Type B pancreatic cell (in vitro differentiated cells): ENCODE data around the gene ZNF394. TPM values are rescaled to one million over a fixed set of nuclear protein-coding genes. Genes with fewer than 3 reads are reported as not detected.

Source experiments
- DNase-seq: peaks from one replicate; pipeline ENCODE4 v3.0.0; 2021; ENCODE audit warnings: mixed read lengths; ENCODE audit not compliant: unreplicated experiment; ENCODE audit errors: extremely low spot score
- H3K27ac Mint-ChIP-seq: 2 replicates; pipeline ENCODE4 v1.8.0; 2021; ENCODE audit warnings: mild to moderate bottlenecking, mixed read lengths
- H3K27me3 Mint-ChIP-seq: 2 replicates; pipeline ENCODE4 v1.8.0; 2021; ENCODE audit warnings: mixed read lengths
- H3K36me3 Mint-ChIP-seq: 2 replicates; pipeline ENCODE4 v1.8.0; 2021; ENCODE audit warnings: mixed read lengths
- H3K4me1 Mint-ChIP-seq: one replicate; pipeline ENCODE4 v1.8.0; 2021; ENCODE audit warnings: mixed read lengths; ENCODE audit not compliant: unreplicated experiment
- H3K4me3 Mint-ChIP-seq: 2 replicates; pipeline ENCODE4 v1.8.0; 2021; ENCODE audit warnings: mild to moderate bottlenecking, mixed read lengths
- H3K9me3 Mint-ChIP-seq: 2 replicates; pipeline ENCODE4 v1.8.0; 2021; ENCODE audit warnings: mixed read lengths
- total RNA-seq: library from RNA; stranded (reverse); gene quantifications from 2 replicates; pipeline ENCODE4 v1.2.1, GENCODE V29; 2021; ENCODE audit warnings: low replicate concordance
- TF ChIP-seq, protein P1 (sequence below): fragments of 200-600 bp; sonication (generic); conservative IDR thresholded peaks from 2 replicates; pipeline ENCODE4 v1.5.0; 2021; ENCODE audit warnings: antibody characterized with exemption, mild to moderate bottlenecking

Gene ZNF394
- total RNA-seq, 1 donor from 2014 or later, result 24.3 TPM

GRCh38 chr7:99490878-99491277 is 9.2 kb downstream of the ZNF394 start:
- no peaks in the 10 kb centered on the region for H3K4me1 Mint-ChIP-seq
- no peak for DNase-seq
- H3K27me3 Mint-ChIP-seq, result no peaks in the 10 kb centered on the region
- peaks cover 9% of the 10 kb centered on the region for H3K9me3 Mint-ChIP-seq
- TF ChIP-seq, protein P1, sequence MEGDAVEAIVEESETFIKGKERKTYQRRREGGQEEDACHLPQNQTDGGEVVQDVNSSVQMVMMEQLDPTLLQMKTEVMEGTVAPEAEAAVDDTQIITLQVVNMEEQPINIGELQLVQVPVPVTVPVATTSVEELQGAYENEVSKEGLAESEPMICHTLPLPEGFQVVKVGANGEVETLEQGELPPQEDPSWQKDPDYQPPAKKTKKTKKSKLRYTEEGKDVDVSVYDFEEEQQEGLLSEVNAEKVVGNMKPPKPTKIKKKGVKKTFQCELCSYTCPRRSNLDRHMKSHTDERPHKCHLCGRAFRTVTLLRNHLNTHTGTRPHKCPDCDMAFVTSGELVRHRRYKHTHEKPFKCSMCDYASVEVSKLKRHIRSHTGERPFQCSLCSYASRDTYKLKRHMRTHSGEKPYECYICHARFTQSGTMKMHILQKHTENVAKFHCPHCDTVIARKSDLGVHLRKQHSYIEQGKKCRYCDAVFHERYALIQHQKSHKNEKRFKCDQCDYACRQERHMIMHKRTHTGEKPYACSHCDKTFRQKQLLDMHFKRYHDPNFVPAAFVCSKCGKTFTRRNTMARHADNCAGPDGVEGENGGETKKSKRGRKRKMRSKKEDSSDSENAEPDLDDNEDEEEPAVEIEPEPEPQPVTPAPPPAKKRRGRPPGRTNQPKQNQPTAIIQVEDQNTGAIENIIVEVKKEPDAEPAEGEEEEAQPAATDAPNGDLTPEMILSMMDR, result no peak
- H3K27ac Mint-ChIP-seq, result no peak overlapping the region
- H3K4me3 Mint-ChIP-seq, result no peak overlapping the region
- H3K36me3 Mint-ChIP-seq, result peaks cover 34% of the 10 kb centered on the region

DNA sequence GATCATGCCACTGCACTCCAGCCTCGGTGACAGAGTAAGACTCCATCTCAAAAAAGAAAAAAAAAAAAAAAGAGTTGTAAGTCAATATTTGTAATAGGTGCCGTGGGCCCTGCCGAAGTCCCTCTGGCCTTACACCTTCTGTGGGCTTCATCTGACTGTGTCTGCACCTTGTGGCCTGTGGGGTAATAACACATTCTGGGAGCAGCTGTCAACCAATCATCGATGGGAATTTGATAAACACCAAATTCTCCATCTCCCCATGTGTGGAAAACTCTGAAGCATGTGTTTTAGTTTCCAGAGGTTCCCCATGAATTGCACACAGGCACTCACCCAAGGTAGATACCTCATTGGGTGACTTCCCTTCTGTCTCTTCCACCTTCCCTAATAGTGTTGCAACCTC is 10.8 kb downstream of the ZNF394 start:
- no peaks in the 10 kb centered on the region for H3K4me1 Mint-ChIP-seq
- H3K36me3 Mint-ChIP-seq, result peaks cover 39% of the 10 kb centered on the region
- H3K9me3 Mint-ChIP-seq, result peaks cover 9% of the 10 kb centered on the region
- DNase-seq, result no peak
- H3K4me3 Mint-ChIP-seq, result no peak overlapping the region
- no peaks in the 10 kb centered on the region for H3K27me3 Mint-ChIP-seq
- TF ChIP-seq, protein P1, result peak; percentile 21
- no peak overlapping the region for H3K27ac Mint-ChIP-seq

GRCh38 chr7:99485094-99485493 is 15.0 kb downstream of the ZNF394 start:
- Mint-ChIP-seq H3K9me3 (no peaks in the 10 kb centered on the region), H3K4me1 (no peaks in the 10 kb centered on the region), H3K27ac (no peak overlapping the region), H3K36me3 (peaks cover 11% of the 10 kb centered on the region), H3K4me3 (no peak overlapping the region), H3K27me3 (no peaks in the 10 kb centered on the region)
- no peak for DNase-seq
- TF ChIP-seq, protein P1, result no peak

GRCh38 chr7:99478464-99479440 is 21.3 kb downstream of the ZNF394 start:
- Mint-ChIP-seq H3K36me3 (no peaks in the 10 kb centered on the region), H3K27me3 (no peaks in the 10 kb centered on the region), H3K4me3 (no peak overlapping the region), H3K27ac (no peak overlapping the region), H3K4me1 (no peaks in the 10 kb centered on the region), H3K9me3 (no peaks in the 10 kb centered on the region)
- DNase-seq, result no peak
- TF ChIP-seq, protein P1, result no peak

- Mint-ChIP-seq H3K4me3 (no peak overlapping the region), H3K9me3 (no peaks in the 10 kb centered on the region), H3K27me3 (peaks cover under 1% of the 10 kb centered on the region), H3K27ac (no peak overlapping the region), H3K36me3 (peaks cover 3% of the 10 kb centered on the region), H3K4me1 (peaks cover 12% of the 10 kb centered on the region)
- DNase-seq, result no peak
- TF ChIP-seq, protein P1, result no peak
Observed at GRCh38 chr7:99476107-99476506, 24.0 kb downstream of the ZNF394 start.
